Fibroblast of skin of right biceps (primary cell): ENCODE data around the gene NFIB.

Experiments used
- DNase-seq: peaks from one replicate; pipeline ENCODE4 v3.0.0-alpha.2; 2013

The NFIB gene

GRCh38 chr9:14058325-14058688 is 255.6 kb downstream of the NFIB start:
- no peak for DNase-seq

DNA sequence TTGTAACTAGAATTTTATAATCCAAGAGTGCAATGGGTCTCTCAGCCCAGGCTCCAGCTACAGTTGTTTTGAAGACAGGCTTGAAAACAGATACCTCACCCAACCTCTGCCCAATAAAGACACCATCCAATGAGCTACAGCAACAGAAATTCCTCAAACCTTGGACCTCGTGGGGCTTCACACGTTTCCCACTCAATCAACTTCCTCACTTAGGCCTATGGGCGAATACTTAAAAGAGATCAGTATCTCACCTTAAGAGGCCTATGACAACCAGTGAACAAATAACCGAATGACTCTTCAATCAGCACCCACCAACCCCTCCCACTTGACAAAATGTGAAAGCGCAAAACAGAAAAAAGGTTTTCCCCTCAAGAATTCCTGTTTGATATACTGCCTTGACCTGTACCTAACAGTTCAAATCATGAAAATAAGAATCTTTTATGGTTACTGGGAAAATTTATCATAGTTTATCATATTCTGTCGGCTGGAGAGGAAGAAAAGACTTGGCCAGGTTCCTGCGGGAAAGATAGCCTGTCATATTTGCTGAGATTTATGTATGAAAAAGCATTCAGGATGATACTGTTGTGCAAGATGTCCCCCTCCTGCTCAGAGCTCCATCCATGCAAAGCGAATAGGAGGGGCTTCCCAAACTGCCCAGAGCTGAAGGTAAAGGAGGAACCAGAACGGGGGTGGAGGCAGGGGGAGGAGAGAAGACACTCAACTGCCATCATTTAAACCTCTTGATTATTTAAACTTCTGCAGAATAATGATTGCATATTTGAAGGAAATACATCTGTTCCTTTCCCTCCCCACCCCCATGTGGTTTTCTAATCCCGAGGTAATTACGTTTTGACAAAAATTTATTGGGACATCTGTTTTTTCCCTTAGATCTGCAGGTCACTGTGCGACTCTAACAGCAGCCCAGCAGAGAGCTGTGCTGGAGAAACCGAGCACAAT is 256.3 kb downstream of the NFIB start:
- peak; percentile 55 for DNase-seq

DNA sequence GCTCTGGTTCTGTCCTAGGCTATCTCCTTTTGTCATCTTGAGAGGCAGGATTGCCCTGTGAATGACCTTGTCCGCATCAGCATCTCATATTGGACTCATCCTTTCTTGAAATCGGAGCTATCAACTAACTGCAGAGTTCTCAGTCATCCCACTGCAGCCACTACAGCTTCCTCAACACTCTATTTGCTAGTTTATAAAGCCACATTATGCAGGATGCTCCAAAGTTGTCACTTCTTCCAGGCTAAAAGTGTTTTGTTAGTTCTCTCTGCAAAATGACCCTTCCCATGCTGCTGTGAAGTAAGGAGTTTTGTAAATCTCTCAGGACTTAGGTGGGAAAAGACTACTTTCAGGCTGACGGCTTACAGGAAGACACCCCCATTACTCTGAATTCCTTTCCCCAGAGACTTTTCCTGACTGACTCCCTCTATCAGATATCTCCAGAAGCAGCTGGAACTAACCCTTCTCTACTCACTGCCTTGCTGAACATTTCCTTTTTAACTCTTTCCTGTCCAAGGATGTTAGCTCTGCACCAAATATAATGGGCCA is 257.6 kb downstream of the NFIB start:
- DNase-seq: peak; percentile 59

DNA sequence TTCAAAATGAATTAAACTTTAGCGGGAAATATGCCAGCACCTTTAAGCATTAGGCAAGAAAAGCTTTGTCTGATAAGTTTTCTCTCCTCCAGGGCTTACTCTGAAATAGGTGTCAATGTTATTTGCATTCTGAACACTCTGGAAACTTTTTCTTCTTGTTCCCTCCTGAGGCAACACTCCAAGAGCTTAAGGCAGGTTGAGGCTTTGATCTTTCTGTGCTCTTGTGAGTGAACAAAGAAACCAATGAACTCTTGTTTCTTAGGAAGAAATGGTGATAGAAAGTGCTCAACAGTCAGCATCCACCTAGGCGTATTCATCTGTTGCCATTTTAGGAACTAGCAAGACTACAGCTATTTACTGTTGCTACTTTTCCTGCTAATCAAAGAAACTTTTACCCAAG is 259.8 kb downstream of the NFIB start:
- no peak for DNase-seq

- no peak for DNase-seq
These were observed 261.6 kb downstream of the NFIB start for GRCh38 chr9:14052359-14052758.

DNA sequence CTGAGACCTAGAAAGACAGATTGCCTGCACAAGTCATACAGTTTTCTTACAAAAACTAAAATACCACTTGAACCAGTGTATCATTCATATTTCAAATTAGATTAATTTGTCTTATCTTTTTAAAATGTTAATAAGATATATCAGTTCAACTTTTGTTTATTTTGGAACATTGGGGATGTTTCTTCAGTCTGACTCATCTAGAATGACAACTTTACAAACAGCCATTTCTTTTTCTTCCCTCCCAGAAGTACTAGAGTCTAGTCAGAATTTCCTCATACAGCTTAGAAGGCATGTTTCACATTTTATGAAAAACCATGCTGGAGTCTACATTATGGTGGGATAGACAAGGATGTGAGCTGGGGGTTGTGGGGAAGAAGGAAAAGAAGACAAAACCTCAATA is 262.5 kb downstream of the NFIB start:
- peak; percentile 53 for DNase-seq

- peak; percentile 22 for DNase-seq
These were observed 270.5 kb downstream of the NFIB start for GRCh38 chr9:14043483-14043882.

DNA sequence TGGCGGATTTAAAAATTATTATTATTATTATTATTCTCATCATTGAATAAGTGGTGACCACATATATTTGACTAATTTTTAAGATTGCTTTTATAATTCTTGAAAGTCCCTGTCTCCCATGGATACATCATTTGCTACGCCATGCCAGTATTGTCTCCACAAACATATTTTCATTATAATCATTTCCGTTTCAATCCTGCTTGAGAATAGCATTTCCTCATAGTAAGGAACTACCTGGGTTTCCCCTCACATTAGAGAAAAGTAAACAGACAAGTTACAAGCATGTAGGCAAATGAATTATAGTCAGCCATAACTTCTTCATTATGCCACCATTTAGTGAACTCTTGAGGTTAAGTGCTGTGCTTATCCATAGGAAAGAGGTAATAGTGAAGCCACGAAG is 276.6 kb downstream of the NFIB start:
- DNase-seq: no peak

GRCh38 chr9:14033067-14033466 is 280.9 kb downstream of the NFIB start:
- no peak for DNase-seq
